Measurements from ENCODE around the gene CXCL9. TPM values are rescaled to one million over a fixed set of nuclear protein-coding genes. Genes with fewer than 3 reads are reported as not detected.

Gene CXCL9
- total RNA-seq (2022; extraction: Qiagen RNA extraction; ENCODE audit: low read depth) = not detected in 5 replicates

GRCh38 chr4:76007089-76007862 lies at the start of gene CXCL9:
Gene CXCL9 (minus strand): TSS chr4:76007509. CDS start chr4:76007449, 60 bp downstream.

GRCh38 chr4:76035799-76036380 lies 28.6 kb upstream of the CXCL9 start, which contains the start of gene CXCL11:
Gene CXCL11 (minus strand): TSS chr4:76036070. CDS start chr4:76035987, 83 bp downstream.

GRCh38 chr4:76023389-76023788 lies 16.1 kb upstream of the CXCL9 start, which contains the start of gene CXCL10:
Gene CXCL10 (minus strand): TSS chr4:76023497. CDS start chr4:76023431, 66 bp downstream.

Other genes with a start within 250 kb of the CXCL9 start
- gene PPEF2, start 105.1 kb downstream of the CXCL9 start, total RNA-seq (2022; extraction: Qiagen RNA extraction; ENCODE audit: low read depth) = 0.46 TPM in 1 of 5 replicates, not detected in the others
- gene NAAA, start 66.5 kb downstream of the CXCL9 start, total RNA-seq (2022; extraction: Qiagen RNA extraction; ENCODE audit: low read depth) = 21.1 to 27.1 TPM (median 22.6 TPM) in 5 replicates
- gene SDAD1, start 16.6 kb downstream of the CXCL9 start, total RNA-seq (2022; extraction: Qiagen RNA extraction; ENCODE audit: low read depth) = 11.6 to 20.2 TPM (median 15.6 TPM) in 5 replicates
- gene CXCL10, start 16.0 kb upstream of the CXCL9 start, total RNA-seq (2022; extraction: Qiagen RNA extraction; ENCODE audit: low read depth) = 0.08 to 0.27 TPM (median 0.13 TPM) in 3 of 5 replicates, not detected in the others
- 0.19 to 0.27 TPM (median 0.20 TPM) in 3 of 5 replicates, not detected in the others for gene CXCL11, start 28.6 kb upstream of the CXCL9 start, total RNA-seq (2022; extraction: Qiagen RNA extraction; ENCODE audit: low read depth)
- not detected in 5 replicates for gene ART3, start 67.2 kb upstream of the CXCL9 start, total RNA-seq (2022; extraction: Qiagen RNA extraction; ENCODE audit: low read depth)
- 24.1 to 42.6 TPM (median 32.2 TPM) in 5 replicates for gene NUP54, start 140.9 kb upstream of the CXCL9 start, total RNA-seq (2022; extraction: Qiagen RNA extraction; ENCODE audit: low read depth)
- gene SCARB2, start 206.3 kb upstream of the CXCL9 start, total RNA-seq (2022; extraction: Qiagen RNA extraction; ENCODE audit: low read depth) = 42.9 to 53.8 TPM (median 52.3 TPM) in 5 replicates
- 0.13 to 0.33 TPM (median 0.19 TPM) in 4 of 5 replicates, not detected in the other for gene FAM47E, start 244.2 kb upstream of the CXCL9 start, total RNA-seq (2022; extraction: Qiagen RNA extraction; ENCODE audit: low read depth)

Measured in A549 treated with RU486 at 1 μM for 4 hours (cell line).